Kidney epithelial cell (primary cell): ENCODE measurements around the gene RNF141. TPM values are rescaled to one million over a fixed set of nuclear protein-coding genes. Genes with fewer than 3 reads are reported as not detected.

Source experiments
- DNase-seq: peaks from one replicate; pipeline ENCODE4 v3.0.0-alpha.2; 2010; ENCODE audit warnings: low read depth
- H3K27me3 ChIP-seq: 2 replicates; pipeline ENCODE4 v1.6.0; 2011; ENCODE audit warnings: low read length; ENCODE audit not compliant: control insufficient read depth, insufficient read depth
- H3K36me3 ChIP-seq: 2 replicates; pipeline ENCODE4 v1.5.1; 2011; ENCODE audit warnings: low read length; ENCODE audit not compliant: control insufficient read depth, insufficient read depth
- H3K4me3 ChIP-seq: 2 replicates; pipeline ENCODE4 v1.5.1; 2011; ENCODE audit warnings: low read depth, mild to moderate bottlenecking, control low read depth, low read length
- total RNA-seq: library from RNA; depleted of rRNA; stranded (reverse); fragments of >200 nt; gene quantifications from 2 replicates; pipeline ENCODE4 v1.2.3, GENCODE V29; 2015
- TF ChIP-seq, protein P1 (sequence below): IDR thresholded peaks from 2 replicates; pipeline ENCODE4 v1.5.1; 2011; ENCODE audit warnings: mild to moderate bottlenecking, moderate library complexity, low read length, control low read depth, inconsistent platforms; ENCODE audit not compliant: insufficient read depth, poor library complexity, severe bottlenecking

Gene RNF141
- total RNA-seq, 1 donor from 2014 or later = 26.0 TPM

DNA sequence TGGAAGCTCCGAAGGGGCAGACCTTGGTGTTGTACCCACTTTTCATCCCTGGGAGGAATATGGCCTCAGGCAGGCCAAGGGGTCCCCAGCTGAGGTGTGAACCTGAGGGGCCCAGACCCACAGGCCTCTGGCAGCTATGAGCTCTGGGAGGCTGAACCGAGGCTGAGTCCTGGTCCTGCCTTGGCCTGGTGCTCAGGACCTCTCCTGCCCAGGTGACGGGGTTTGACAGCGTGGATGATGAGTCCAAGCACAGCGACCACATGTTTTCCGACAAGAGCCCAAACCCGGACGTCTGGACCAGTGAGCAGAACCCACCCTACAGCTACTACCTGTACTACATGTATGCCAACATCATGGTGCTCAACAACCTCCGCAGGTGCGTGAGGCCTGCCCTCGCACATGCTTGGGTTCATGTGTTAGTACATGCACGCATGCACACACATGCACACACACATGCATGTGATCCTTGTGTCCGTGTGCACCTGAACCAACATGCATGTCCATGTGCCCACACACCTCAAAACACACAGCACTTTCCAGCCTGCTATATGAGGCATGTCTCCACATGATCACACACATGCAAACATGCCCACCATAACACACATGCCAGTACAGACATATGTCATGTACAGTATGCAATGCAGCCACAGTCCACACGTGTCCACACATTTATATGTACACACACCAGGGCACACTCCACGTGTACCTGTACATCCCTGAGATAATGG is 40.9 kb downstream of the RNF141 start:
- Histone ChIP-seq H3K27me3 (no peaks in the 10 kb centered on the region), H3K36me3 (no peaks in the 10 kb centered on the region), H3K4me3 (no peak overlapping the region)
- TF ChIP-seq, protein P1, sequence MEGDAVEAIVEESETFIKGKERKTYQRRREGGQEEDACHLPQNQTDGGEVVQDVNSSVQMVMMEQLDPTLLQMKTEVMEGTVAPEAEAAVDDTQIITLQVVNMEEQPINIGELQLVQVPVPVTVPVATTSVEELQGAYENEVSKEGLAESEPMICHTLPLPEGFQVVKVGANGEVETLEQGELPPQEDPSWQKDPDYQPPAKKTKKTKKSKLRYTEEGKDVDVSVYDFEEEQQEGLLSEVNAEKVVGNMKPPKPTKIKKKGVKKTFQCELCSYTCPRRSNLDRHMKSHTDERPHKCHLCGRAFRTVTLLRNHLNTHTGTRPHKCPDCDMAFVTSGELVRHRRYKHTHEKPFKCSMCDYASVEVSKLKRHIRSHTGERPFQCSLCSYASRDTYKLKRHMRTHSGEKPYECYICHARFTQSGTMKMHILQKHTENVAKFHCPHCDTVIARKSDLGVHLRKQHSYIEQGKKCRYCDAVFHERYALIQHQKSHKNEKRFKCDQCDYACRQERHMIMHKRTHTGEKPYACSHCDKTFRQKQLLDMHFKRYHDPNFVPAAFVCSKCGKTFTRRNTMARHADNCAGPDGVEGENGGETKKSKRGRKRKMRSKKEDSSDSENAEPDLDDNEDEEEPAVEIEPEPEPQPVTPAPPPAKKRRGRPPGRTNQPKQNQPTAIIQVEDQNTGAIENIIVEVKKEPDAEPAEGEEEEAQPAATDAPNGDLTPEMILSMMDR = no peak
- DNase-seq = no peak

GRCh38 chr11:10499452-10499851 is 41.5 kb downstream of the RNF141 start:
- Histone ChIP-seq H3K36me3 (no peaks in the 10 kb centered on the region), H3K4me3 (no peak overlapping the region), H3K27me3 (no peaks in the 10 kb centered on the region)
- no peak for DNase-seq
- TF ChIP-seq, protein P1 = no peak

GRCh38 chr11:10498426-10499250 is 42.3 kb downstream of the RNF141 start:
- Histone ChIP-seq H3K36me3 (no peaks in the 10 kb centered on the region), H3K27me3 (no peaks in the 10 kb centered on the region), H3K4me3 (no peak overlapping the region)
- DNase-seq = no peak
- TF ChIP-seq, protein P1 = no peak

GRCh38 chr11:10498022-10498400 is 43.0 kb downstream of the RNF141 start:
- Histone ChIP-seq H3K36me3 (no peaks in the 10 kb centered on the region), H3K27me3 (no peaks in the 10 kb centered on the region), H3K4me3 (no peak overlapping the region)
- no peak for DNase-seq
- TF ChIP-seq, protein P1 = no peak

- DNase-seq = no peak
- Histone ChIP-seq H3K36me3 (no peaks in the 10 kb centered on the region), H3K4me3 (no peak overlapping the region), H3K27me3 (no peaks in the 10 kb centered on the region)
- TF ChIP-seq, protein P1 = no peak
Measured at GRCh38 chr11:10497371-10498021, 43.5 kb downstream of the RNF141 start.
